Activated T-cell treated with anti-CD3 and anti-CD28 coated beads for 48 hours (primary cell): ENCODE results near the gene CEP85.
"Not testable (repeated sequence)": the region's sequence is repeated elsewhere in the genome, so short reads cannot be mapped to it uniquely, and the experiment has no call there.

ENCODE experiments used
- DNase-seq: peaks from one replicate; pipeline ENCODE4 v3.0.0-alpha.2; 2020; ENCODE audit warnings: low read depth

CEP85 gene

DNA sequence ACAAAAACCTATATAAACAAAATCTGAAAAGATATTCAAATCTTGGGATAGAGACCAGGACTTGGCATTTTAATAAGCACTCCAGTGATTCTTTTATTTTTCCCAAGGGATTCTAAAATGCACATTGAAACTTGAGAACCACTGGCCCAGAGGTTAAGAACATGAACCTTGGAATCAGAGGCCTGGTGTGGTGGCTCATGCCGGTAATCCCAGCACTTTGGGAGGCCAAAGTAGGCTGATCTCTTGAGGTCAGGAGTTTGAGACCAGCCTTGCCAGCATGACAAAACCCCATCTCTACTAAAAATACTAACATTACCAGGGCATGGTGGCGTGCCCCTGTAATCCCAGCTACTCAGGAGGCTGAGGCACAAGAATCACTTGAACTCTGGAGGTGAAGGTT is 12.9 kb upstream of the CEP85 start:
- DNase-seq: no peak

DNA sequence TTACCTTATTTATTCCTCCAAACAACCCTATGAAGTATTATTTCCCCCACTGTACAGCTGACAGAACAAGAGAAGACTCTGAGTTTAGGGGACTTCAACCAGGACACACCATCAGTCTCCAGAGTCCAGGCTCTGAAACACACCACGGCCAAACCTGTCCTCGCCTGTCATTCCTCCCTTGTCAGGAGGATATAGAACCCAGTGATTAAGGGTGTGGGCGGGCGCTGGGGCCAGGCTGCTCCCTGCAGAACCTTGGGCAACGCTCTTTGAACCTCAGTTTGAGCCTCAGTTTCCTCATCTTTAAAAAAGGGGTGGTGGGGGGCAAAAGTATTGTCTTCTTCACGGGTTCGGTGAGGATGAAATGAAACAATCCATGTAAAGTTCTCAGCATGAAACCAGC is 9.4 kb upstream of the CEP85 start:
- no peak for DNase-seq

DNA sequence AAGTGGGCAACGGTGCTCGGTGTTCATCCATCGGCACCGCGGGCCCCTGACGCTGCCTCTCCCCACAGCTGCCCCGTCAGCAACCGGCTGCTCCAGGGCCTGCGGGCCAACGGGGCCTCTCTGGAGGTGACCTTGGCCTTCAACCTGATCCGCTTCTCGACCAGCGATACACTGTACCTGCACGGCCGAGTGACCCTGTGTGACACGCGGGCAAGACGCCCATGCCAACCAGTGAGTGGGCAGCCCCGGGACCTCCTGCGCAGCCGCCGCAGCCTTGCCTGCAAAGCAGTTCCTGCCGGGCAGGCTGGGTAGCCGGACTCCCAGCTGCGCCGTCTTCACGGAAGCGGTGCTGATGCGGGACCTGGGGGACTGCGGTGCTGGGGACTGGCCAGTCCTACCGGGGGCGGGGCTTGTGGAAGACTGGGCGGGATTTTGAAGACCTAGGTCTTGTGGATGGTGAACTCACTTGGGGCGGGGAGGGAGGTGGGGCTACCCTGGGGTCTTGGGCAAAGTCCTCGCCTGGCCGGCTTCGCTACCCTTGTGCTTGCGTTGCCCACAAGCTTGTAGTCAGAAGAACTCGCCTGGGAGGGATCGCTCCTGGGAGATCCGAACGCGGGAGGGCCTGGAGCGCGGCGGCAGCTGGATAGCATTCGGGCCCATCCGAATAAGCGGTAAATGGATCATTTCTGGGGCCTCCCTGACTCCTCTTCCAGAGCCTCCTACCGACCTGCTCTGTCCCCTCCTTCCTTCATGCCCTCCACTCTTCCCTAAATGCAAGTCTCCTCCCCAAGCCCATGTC is 8.8 kb upstream of the CEP85 start:
- peak; percentile 31 for DNase-seq

DNA sequence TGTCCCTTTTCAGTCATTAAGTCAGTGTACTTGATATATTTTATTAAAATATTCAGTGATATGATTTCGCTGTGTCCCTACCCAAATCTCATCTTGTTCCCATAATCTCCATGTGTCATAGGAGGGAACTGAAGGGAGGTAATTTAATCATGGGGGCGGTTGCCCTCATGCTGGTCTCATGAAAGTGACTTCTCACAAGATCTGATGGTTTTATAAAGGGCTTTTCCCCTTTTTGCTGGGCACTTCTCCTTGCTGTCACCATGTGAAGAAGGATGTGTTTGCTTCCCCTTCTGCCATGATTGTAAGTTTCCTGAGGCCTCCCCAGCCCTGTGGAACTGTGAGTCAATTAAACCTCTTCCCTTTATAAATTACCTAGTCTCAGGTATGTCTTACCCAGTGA is 3.3 kb upstream of the CEP85 start:
- DNase-seq: not testable (repeated sequence)

DNA sequence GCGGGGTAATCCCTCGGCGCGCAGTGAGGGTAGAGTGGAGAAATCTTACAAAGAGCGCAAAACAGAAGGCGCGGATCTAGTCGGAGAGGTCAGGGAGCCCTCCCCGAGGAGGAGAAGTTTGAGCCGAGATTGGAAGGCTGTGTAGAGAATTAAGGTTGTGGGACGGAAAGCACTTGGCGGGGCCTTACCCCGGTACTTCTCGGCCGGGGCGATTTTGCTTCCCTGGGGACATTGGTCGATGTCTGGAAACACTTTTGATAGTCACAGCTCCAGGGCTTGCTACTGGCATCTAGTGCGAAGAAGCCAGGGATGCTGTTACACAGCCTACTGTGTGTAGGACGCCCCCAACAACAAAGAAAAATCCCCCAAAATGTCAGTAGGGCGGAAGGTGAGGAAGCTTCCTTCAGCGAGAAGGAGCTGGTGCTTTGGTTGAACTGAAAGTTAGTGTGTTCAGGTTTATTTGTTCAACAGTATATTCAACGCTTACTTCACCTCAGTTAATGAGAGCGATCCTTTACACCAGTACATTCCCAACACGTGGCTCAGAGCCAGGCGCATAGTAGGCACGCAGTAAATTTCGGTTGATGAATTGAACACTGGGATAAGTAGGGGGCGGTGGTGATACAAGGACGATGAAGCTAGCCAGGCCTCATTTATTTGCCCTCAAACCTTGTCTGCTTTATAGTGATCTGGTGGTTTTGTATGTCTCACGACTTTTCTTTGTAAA is 807 bp downstream of the CEP85 start:
- DNase-seq: no peak

DNA sequence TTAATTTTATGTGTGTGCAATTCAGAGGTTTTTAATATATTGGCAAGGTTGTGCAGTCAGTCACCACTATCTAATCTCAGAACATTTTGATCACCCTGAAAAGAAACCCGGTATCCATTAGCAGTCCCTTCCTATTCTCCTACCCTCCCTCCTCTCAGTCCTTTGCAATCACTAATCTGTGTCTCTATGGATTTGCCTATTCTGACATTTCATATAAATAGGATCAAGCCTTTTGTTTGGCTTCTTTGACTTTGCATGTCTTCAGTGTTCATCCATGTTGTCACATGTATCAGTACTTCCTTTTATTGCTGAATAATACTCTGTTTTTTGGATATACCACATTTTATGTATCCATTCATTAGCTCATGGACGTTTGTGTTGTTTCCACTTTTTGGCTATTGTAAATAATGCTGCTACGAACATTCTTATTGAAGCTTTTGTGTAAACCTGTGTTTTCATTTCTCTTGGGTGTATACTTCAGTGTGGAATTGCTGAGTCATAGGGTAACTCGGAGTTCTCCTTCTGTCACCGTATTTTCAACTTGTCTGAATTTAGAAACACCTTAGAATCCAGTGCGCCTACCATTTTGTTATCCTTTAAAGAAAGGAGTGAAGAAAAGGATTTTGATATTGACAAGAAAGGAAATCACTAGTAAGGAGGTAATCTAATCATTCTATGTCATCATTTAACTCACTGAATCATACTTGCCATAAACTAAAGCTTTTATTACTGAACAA is 3.4 kb downstream of the CEP85 start:
- no peak for DNase-seq

DNA sequence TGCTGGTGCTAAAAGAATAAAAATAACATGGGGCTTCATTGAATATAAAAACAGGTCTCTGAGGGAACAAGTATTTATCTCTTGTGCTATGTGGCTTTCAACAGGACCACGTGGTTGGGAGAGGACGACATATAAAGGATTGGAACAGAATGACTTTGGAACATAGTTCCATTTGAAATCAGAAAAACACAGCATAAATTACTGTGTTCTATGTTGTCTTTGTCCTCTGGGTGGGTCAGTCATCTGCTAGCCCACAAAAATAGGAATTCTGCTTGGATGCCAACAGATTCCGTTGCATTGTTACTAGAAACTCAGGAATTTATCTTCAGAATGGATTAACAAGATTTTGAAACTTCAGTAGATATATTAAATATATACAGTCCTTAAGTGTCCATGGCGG is 5.9 kb downstream of the CEP85 start:
- DNase-seq: no peak

DNA sequence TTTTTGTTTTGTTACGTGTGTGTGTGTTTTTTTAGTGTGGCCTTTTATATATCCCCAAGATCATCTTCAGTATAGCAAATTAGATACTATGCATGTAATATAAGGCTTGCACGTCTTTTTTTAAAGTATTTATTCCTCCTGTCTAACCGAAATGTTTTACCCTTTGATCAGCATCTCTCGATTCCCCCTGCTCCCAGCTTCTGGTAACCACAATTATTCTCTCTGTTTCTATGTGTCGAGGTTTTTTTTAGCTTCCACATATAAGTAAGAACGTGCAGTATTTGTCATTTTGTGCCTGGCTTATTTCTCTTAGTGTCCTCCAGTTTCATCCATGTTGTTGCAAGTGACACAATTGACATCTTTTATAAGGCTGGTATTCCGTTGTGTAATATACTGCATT is 18.7 kb downstream of the CEP85 start:
- DNase-seq: no peak

DNA sequence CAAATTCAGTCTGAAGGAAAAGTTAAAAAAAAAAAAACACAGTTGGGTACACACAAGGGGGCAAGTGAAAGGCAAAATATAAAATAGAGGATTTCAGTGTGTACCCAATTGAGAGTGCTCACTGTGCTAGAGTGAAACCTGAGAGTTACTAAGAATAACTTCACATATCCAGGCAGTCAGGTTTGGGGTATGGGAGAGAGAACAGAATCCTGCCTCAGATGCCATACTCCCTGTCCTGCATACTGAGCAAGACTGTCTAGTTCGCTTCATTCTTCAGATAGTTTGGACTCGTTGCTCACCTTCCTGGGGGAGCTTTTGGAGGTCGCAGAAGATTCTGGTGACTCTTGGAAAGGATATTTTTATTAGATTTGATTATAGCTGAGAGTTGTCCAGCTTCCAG is 20.4 kb downstream of the CEP85 start:
- no peak for DNase-seq

DNA sequence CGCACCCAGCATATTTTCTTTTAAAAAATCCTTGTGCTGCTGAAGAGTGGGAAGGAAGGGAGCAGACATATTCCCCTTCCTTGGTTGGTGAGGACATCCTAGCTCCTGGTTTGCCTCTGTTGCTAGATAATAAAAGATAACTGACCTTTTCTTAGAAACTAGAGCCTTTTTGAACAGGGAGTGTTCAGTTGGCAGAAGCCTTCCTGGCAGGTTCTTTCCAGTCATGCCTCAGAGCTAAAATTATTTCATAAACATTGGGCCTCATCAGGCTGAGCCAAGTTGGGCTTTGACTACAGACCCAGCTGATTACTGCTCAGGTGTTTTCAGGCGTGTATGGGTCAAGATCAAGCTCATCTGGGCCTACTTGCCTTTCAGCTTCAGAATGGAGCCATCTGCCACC is 23.2 kb downstream of the CEP85 start:
- DNase-seq: no peak

DNA sequence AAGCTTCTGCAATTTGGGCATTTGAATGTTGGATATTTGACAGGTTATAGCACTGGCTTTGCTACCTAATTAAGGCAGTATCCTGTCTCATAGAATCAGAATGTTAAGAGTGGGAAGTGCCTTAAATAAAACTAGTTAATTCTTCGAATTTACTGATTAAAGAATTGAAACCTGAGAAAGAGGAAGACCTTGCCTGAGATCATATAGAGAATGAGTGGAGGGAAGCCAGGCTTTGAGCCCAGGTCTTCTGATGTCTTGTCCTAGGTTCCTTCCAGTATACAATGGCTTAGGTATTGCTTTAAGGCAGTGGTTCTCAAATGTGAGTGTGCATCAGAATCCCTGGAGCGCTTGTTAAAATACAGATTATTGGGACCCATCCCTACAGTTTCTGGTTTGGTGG is 25.0 kb downstream of the CEP85 start:
- no peak for DNase-seq

DNA sequence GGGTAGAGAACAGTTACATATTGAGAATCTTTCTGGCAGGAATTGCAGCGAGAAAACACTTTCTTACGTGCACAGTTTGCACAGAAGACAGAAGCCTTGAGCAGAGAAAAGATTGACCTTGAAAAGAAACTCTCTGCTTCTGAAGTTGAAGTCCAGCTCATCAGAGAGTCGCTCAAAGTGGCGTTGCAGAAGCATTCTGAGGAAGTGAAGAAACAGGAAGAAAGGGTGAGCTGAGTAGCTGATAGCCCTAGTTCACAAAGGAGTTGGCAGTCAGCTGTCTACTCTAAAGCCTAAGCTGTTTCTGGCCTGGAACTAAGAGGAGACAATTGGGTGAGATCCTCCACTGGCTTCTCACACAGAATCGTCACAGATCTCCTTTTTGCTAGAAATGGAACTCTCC is 25.6 kb downstream of the CEP85 start:
- no peak for DNase-seq

DNA sequence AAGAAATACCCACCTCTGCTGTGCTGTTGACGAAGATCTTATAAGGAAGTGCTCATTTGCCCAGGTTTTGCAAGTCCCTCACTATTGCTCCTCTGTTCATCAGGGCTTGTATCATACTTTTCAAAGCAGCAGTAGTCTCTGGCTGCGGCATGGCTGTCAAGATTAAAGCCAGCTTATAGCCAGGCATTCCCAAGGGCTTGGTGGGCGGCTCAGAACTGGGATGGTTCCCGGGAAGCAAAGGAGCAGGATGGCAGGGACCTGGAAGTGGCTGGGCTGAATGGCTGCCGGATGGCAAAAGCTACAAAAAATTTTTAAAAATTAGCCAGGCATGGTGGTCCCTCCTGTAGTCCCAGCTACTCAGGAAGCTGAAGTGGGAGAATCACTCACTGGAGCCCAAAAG is 29.2 kb downstream of the CEP85 start:
- no peak for DNase-seq

DNA sequence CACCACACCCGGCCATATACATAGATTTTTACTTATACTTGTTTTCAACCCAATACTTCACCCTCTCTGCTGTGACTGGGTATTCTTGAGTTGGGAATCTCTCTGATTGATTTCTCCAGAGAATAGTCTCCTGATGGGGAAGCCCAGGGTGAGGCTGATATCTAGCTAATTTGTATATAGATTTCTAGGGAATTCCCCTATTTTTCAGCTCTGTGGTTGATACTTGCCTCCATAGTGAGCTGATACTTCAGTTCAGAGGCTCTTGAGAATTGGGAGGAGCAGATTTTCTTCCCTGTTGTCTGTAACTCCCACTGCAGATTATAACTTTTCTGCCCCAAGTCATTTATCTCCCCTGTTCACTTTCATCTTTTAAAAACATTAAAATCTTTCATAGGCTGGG is 31.4 kb downstream of the CEP85 start:
- no peak for DNase-seq

DNA sequence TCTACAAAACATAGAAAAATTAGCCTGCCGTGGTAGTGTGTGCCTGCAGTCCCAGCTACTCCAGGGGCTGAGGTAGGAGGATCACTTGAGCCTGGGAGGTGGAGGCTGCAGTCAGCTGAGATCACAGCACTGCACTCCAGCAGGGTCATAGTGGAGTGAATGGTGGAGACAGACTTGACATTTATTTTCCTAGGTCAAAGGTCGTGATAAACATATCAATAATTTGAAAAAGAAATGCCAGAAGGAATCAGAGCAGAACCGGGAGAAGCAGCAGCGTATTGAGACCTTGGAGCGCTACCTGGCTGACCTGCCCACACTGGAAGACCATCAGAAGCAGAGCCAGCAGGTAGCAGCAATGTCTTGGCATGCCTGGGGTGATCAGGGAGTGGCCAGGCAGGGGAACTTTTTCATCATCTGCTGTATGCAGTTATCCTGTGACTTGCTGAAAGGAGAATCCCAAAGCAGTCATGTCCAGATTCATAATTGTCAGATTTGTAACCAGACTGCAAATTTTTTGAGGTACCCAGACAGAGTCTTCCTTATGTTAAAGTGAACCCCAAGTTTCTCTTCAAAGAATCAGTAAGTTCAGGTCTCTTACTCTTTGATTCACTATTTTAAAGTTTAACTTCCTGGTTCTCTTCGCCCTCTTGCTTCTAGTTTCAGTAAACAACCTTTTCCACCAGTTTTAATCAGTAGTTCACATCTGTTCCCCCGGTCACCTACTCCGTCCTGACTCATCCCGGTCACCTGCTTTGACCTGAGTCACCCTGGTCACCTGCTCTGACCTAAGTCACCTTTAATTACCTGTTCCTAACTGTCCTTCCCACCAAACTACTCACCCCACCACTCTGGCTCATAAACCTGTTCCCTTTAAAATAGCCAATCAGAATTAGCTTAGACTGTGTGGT is 34.5 kb downstream of the CEP85 start:
- no peak for DNase-seq

DNA sequence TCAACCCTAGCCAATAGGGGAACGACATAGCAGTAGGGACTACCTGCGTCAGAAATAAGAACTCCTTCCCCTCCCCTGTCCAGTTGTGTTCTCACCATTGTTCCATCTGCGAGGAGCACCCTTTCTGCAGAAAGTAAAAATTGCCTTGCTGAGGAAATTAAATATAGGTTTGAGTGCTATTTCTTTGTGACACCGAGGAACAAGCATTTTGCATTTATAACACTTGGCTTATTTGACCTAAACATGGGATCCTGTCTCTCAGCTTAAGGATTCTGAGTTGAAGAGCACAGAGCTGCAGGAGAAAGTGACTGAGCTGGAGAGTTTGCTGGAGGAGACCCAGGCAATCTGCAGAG is 35.2 kb downstream of the CEP85 start:
- no peak for DNase-seq

DNA sequence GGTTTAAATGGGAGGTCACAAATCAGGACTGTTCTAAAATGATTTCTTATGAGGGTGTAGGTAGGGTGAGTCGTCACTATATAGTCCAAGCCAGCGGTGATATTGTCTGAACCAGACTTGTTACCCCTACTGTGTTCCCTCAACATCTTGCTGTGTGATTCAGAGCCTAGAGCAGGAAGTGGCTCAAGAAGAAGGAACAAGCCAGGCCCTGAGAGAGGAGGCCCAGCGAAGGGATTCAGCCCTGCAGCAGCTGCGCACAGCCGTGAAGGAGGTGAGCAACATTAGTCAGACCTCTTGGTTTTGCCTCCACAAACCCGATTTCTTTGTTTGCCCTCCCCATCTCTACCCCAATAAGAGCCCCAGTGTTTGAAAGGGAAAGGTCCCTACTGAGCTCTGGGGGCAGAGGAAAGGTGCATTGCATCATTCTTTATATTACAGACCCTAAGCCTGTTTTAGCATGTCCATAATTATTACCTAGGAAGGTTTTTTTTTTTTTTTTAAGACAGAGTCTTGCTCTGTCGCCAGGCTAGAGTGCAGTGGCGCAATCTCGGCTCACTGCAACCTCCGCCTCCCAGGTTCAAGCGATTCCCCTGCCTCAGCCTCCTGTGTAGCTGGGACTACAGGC is 40.9 kb downstream of the CEP85 start:
- DNase-seq: no peak

DNA sequence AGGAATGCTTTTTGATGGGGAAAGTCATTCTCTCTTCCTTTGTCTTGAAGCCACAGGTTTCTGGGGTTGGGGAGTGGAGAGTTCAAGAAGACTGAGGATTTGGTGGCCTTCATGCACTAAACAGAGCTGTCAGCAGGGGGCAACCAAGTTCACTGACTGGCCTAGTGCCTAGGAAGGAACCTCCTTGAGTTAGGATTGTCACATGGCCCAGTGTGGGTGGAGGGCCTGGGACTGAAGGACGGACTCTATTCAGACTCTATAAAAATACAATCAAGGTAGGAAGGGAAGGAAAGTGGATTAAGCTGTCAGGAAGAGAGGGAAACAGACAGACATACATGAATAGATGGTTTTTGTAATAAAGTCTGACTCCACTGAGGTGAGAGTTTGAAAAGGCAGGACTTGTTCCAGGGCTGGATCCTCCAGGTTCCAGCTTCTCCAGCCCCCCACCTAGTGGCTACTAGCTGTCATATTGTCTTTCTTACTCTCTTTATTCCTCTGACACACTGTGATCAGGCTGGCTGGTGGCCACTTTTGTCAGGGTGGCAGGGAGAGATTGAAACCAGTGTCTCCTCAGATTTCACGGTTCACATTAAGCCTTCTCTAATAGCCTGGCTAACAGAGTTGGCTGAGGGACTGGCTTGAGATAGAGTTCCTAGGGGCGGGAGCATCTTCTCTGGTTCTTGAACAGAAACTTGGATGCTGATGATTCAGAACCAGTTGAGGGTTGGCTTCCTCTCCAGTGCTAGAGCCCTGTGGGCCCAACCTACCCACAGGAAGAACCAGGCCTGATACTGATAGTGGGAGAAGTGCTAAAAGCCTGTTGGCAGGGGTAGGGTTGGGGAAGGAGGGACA is 41.8 kb downstream of the CEP85 start:
- peak; percentile 71 for DNase-seq

DNA sequence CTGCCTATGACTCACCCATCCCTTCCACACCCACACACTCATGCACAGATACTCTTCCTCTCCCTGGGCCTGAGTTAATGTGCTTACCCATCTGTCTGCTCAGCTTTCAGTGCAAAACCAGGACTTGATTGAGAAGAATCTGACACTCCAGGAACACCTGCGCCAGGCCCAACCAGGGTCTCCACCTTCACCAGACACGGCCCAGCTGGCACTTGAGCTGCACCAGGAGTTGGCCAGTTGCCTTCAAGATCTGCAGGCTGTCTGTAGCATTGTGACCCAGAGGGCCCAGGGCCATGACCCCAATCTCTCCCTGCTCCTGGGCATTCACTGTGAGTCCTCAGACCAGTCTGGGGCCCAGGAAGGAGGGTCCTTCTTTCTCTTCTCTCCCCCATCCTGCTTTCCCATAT is 42.4 kb downstream of the CEP85 start:
- DNase-seq: no peak

DNA sequence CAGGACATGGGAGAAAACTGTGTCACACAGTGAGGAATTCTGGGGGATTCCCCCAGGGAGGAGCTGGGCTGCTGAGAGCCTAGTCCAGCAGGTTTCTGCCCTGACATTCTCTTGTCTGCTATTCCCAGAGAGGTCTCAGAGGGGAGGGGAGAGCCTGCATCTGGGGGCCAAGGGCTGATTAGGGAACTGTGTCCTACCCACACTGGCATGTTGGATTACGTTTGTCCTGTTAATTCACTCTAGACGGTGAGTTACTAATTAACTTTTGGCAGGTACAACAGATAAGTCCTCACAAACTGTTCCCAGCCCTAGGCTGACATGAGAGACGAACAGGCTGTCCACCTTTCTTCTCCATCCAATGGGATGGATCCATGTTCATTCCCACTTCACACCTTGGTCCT is 43.3 kb downstream of the CEP85 start:
- DNase-seq: no peak

DNA sequence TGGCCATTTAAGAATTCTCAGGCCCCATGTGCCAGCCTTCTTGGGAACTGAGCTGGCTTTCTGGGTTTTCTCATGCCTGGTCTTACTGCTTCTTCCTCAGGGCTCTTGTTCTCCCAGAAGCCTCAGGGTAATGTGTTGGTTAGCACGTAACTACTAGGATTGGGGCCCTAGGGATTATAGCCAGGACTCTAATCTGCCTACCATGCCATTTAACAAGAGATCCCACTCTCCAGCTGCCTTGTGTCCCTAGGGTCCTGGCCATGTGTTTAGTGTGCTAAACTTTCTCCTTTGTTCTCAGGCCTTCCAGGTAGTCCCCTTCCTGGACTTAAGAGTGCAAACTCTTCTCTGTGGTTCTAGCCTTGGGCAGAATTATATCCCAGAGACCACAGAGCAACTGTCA is 43.7 kb downstream of the CEP85 start:
- no peak for DNase-seq
